ENCODE measurements around the gene SAAL1. TPM values are rescaled to one million over a fixed set of nuclear protein-coding genes. Genes with fewer than 3 reads are reported as not detected.
"Not testable (repeated sequence)": the region's sequence is repeated elsewhere in the genome, so short reads cannot be mapped to it uniquely, and the experiment has no call there.

The SAAL1 gene
- total and polyA plus RNA-seq, 9 of the 15 experiments (the other 6 are each of a cell fraction or from before 2014, with no cell fraction given) = 38.9 to 77.5 (median 56.4) TPM

DNA sequence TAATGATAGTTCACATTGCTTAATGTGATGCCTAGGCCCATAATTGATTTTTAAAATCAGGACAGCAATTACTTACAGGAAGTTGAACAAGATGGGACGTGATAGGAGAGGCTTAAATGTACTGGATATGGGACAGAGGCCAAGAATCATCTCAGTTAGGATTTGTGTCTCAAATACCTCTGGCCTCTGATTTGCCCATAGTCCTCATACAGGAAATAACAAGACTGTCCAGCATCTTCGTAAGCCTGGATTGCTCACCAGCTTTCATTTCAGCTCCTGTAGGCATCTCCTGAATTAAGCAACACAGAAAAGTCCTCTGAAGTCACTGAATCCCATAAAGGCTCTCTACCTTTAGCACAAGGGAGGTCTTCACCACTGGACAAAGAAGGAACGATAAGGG, 26.5 kb upstream of the SAAL1 start, which contains the start of gene MRGPRX3:
MRGPRX3 (plus strand) TSS at position 231 of the 400 bp plus-strand sequence. CDS start 4,632 bp downstream, outside the sequence.
- ATAC-seq (no peak), DNase-seq (ENCODE audit: extremely low read depth in 1 of 4, low spot score in 3 of 4) (no peak), FAIRE-seq (no peak)
- in situ Hi-C loops (cut with MboI) = no loop called here
- no peak within 1 kb of the TSS for H3K27ac ChIP-seq (ENCODE audit: extremely low read depth, low read depth, low read length)
- no peaks in the 10 kb centered on the region for H3K4me1 ChIP-seq (replicated peaks in 1 of 2; ENCODE audit: control insufficient read depth in 2 of 2, insufficient read depth in 2 of 2, low read length in 2 of 2)
- H3K9ac ChIP-seq (ENCODE audit: insufficient read depth in 1 of 2, low read depth in 2 of 2, low read length in 2 of 2) = no peak within 1 kb of the TSS
- intact Hi-C loops (cut with micrococcal nuclease) = no loop called here
- WGBS (ENCODE audit: insufficient coverage, low coverage, missing lambda C conversion rate) = 0% methylated on average over 3 of the region's 3 CpGs
- CTCF ChIA-PET (ENCODE audit: low intra/inter-chr PET ratio) = no interaction called here
- H3K9me3 ChIP-seq (replicated peaks; ENCODE audit: control insufficient read depth, insufficient read depth, low read depth, low read length) = no peaks in the 10 kb centered on the region; the same call in 1 of the 2 replicates
- no TSS peak for BruUV-seq (replicated peaks)
- TF ChIP-seq, protein P1, sequence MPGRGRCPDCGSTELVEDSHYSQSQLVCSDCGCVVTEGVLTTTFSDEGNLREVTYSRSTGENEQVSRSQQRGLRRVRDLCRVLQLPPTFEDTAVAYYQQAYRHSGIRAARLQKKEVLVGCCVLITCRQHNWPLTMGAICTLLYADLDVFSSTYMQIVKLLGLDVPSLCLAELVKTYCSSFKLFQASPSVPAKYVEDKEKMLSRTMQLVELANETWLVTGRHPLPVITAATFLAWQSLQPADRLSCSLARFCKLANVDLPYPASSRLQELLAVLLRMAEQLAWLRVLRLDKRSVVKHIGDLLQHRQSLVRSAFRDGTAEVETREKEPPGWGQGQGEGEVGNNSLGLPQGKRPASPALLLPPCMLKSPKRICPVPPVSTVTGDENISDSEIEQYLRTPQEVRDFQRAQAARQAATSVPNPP (IDR thresholded peaks at IDR 0.05; ENCODE audit: borderline replicate concordance, insufficient read depth, insufficient read length) = no peak
- TF ChIP-seq ZNF121 (CRISPR knock-in tag; conservative IDR thresholded peaks at IDR 0.05) = no peak
- no peak for TF ChIP-seq PHF21A (IDR thresholded peaks at IDR 0.05; ENCODE audit: borderline replicate concordance, low read depth)
- H2AFZ ChIP-seq (ENCODE audit: low read depth, low read length) = no peak within 1 kb of the TSS
- no peak within 1 kb of the TSS for H3K4me3 ChIP-seq
- no peak within 1 kb of the TSS for H3K4me2 ChIP-seq (ENCODE audit: insufficient read depth, low read length)
- no peaks in the 10 kb centered on the region for H3K36me3 ChIP-seq (ENCODE audit: control insufficient read depth, insufficient read depth, low read length)
- H3K27me3 ChIP-seq (ENCODE audit: control insufficient read depth in 2 of 2, insufficient read depth in 2 of 2, low read length in 2 of 2) = peaks cover 8 to 12% of the 10 kb centered on the region in 2 experiments; a peak in 4 of 5 replicates
- H3K9me1 ChIP-seq (ENCODE audit: control insufficient read depth, insufficient read depth, low read length) = no peaks in the 10 kb centered on the region
- POLR2A ChIA-PET = no interaction called here
- H4K20me1 ChIP-seq (replicated peaks; ENCODE audit: control insufficient read depth, insufficient read depth, low read length) = no peaks in the 10 kb centered on the region
- no peaks in the 10 kb centered on the region for H3K79me2 ChIP-seq (ENCODE audit: control insufficient read depth, insufficient read depth, low read length)

DNA sequence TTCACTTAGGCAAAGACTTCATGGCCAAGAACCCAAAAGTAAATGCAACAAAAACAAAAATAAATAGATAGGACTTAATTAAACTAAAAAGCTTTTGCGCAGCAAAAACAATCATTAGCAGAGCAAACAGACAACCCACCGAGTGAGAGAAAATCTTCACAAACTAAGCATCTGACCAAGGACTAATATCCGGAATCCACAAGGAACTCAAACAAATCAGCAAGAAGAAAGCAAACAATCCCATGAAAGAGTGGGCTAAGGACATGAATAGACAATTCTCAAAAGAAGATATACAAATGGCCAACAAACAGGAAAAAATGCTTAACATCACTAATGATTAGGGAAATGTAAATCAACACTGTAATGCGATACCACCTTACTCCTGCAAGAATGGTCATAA, 25.2 kb upstream of the SAAL1 start:
- POLR2A ChIA-PET; H3K79me2 ChIP-seq (ENCODE audit: control insufficient read depth, insufficient read depth, low read length); in situ Hi-C loops (cut with MboI); CTCF ChIA-PET (ENCODE audit: low intra/inter-chr PET ratio); DNase-seq (ENCODE audit: extremely low read depth in 1 of 4, low spot score in 3 of 4); intact Hi-C loops (cut with micrococcal nuclease); H3K9me1 ChIP-seq (ENCODE audit: control insufficient read depth, insufficient read depth, low read length); H3K4me2 ChIP-seq (ENCODE audit: insufficient read depth, low read length); H3K27ac ChIP-seq (ENCODE audit: extremely low read depth, low read depth, low read length); H4K20me1 ChIP-seq (replicated peaks; ENCODE audit: control insufficient read depth, insufficient read depth, low read length); H3K4me3 ChIP-seq; H3K4me1 ChIP-seq (replicated peaks in 1 of 2; ENCODE audit: control insufficient read depth in 2 of 2, insufficient read depth in 2 of 2, low read length in 2 of 2); ATAC-seq; BruUV-seq (replicated peaks); H3K9me3 ChIP-seq (replicated peaks; ENCODE audit: control insufficient read depth, insufficient read depth, low read depth, low read length); H3K9ac ChIP-seq (ENCODE audit: insufficient read depth in 1 of 2, low read depth in 2 of 2, low read length in 2 of 2); H3K27me3 ChIP-seq (ENCODE audit: control insufficient read depth in 2 of 2, insufficient read depth in 2 of 2, low read length in 2 of 2); H3K36me3 ChIP-seq (ENCODE audit: control insufficient read depth, insufficient read depth, low read length); FAIRE-seq; H2AFZ ChIP-seq (ENCODE audit: low read depth, low read length): not testable (repeated sequence)
- WGBS (ENCODE audit: insufficient coverage, low coverage, missing lambda C conversion rate) = 1% methylated on average over 4 of the region's 4 CpGs
